ENCODE results near the gene CSNK2B.

GRCh38 chr6:31640612-31641011 is 25.3 kb upstream of the CSNK2B start:
- TF ChIP-seq SIN3A (IDR thresholded peaks at IDR 0.05; ENCODE audit: borderline replicate concordance, insufficient read depth, low read depth, low read length) (no peak), CTCF (IDR thresholded peaks at IDR 0.05) (no peak), REST (IDR thresholded peaks at IDR 0.05; ENCODE audit: insufficient read depth in 1 of 2, low read depth in 2 of 2, low read length in 1 of 2) (no peak)

All from Panc1 (cell line).